ENCODE measurements around the gene FAF1.
"Not testable (repeated sequence)": the region's sequence is repeated elsewhere in the genome, so short reads cannot be mapped to it uniquely, and the experiment has no call there.

FAF1 gene

GRCh38 chr1:50846224-50846839 is 113.7 kb downstream of the FAF1 start:
- DNase-seq (ENCODE audit: low spot score) = no peak

- DNase-seq (ENCODE audit: low spot score) = peak; percentile 60
These were observed 118.2 kb downstream of the FAF1 start for GRCh38 chr1:50841791-50842387.

GRCh38 chr1:50836117-50836516 is 124.0 kb downstream of the FAF1 start:
- DNase-seq (ENCODE audit: low spot score) = no peak

GRCh38 chr1:50833216-50833615 is 126.9 kb downstream of the FAF1 start:
- DNase-seq (ENCODE audit: low spot score) = no peak

GRCh38 chr1:50832167-50832566 is 127.9 kb downstream of the FAF1 start:
- DNase-seq (ENCODE audit: low spot score) = no peak

- DNase-seq (ENCODE audit: low spot score) = no peak
These were observed 128.6 kb downstream of the FAF1 start for GRCh38 chr1:50831300-50832061.

GRCh38 chr1:50830621-50831020 is 129.4 kb downstream of the FAF1 start:
- DNase-seq (ENCODE audit: low spot score) = no peak

- DNase-seq (ENCODE audit: low spot score) = no peak
These were observed 130.8 kb downstream of the FAF1 start for GRCh38 chr1:50829014-50829958.

- no peak for DNase-seq (ENCODE audit: low spot score)
These were observed 132.5 kb downstream of the FAF1 start for GRCh38 chr1:50827546-50827945.

- DNase-seq (ENCODE audit: low spot score) = not testable (repeated sequence)
These were observed 133.3 kb downstream of the FAF1 start for GRCh38 chr1:50826792-50827191.

- DNase-seq (ENCODE audit: low spot score) = no peak
These were observed 137.9 kb downstream of the FAF1 start for GRCh38 chr1:50822035-50822776.

- DNase-seq (ENCODE audit: low spot score) = no peak
These were observed 139.5 kb downstream of the FAF1 start for GRCh38 chr1:50820545-50820944.

- no peak for DNase-seq (ENCODE audit: low spot score)
These were observed 147.7 kb downstream of the FAF1 start for GRCh38 chr1:50812346-50812745.

GRCh38 chr1:50808296-50808695 is 151.8 kb downstream of the FAF1 start:
- DNase-seq (ENCODE audit: low spot score) = no peak

- DNase-seq (ENCODE audit: low spot score) = no peak
These were observed 163.8 kb downstream of the FAF1 start for GRCh38 chr1:50796272-50796671.

GRCh38 chr1:50793521-50793920 is 166.5 kb downstream of the FAF1 start:
- no peak for DNase-seq (ENCODE audit: low spot score)

GRCh38 chr1:50787266-50787665 is 172.8 kb downstream of the FAF1 start:
- DNase-seq (ENCODE audit: low spot score) = no peak

- no peak for DNase-seq (ENCODE audit: low spot score)
These were observed 176.8 kb downstream of the FAF1 start for GRCh38 chr1:50783286-50783685.

GRCh38 chr1:50780797-50781196 is 179.3 kb downstream of the FAF1 start:
- no peak for DNase-seq (ENCODE audit: low spot score)

GRCh38 chr1:50779801-50780200 is 180.3 kb downstream of the FAF1 start:
- DNase-seq (ENCODE audit: low spot score) = no peak

GRCh38 chr1:50775740-50776139 is 184.3 kb downstream of the FAF1 start:
- no peak for DNase-seq (ENCODE audit: low spot score)
